HCT116 (cell line): Measurements from ENCODE around the gene ALKBH6.

Experiments
- EZH2 ChIP-seq: fragments of 200-600 bp; sonication (generic); IDR thresholded peaks from 2 replicates; pipeline ENCODE4 v1.6.1; 2017; ENCODE audit warnings: antibody characterized with exemption, mixed run types
- POLR2A ChIP-seq: IDR thresholded peaks from 2 replicates; pipeline ENCODE4 v1.7.0; 2011; ENCODE audit warnings: borderline replicate concordance; ENCODE audit not compliant: insufficient read depth, insufficient read length; ENCODE audit errors: extremely low read depth
- SRF ChIP-seq: IDR thresholded peaks from 2 replicates; pipeline ENCODE4 v1.6.1; 2012; ENCODE audit warnings: low read depth
- ZNF274 ChIP-seq: fragments of 200-500 bp; sonication (Bioruptor generic); IDR thresholded peaks from 2 replicates; pipeline ENCODE4 v1.6.1; 2014; ENCODE audit warnings: mild to moderate bottlenecking, low read depth, low read length, inconsistent platforms
- TF ChIP-seq, protein P1 (sequence below), 3 experiments: fragments of 200-600 bp in 1 of 3; sonication (generic) in 1 of 3; IDR thresholded peaks in 2 of 3; conservative IDR thresholded peaks in 1 of 3; 2 replicates each; pipeline ENCODE4 v1.5.1; 2012 to 2017; ENCODE audit warnings: low read depth in 2 of 3, low read length in 2 of 3, antibody characterized with exemption in 1 of 3, borderline replicate concordance in 1 of 3, control low read depth in 1 of 3, mild to moderate bottlenecking in 1 of 3, mixed read lengths in 1 of 3, mixed run types in 1 of 3, moderate library complexity in 1 of 3; ENCODE audit not compliant: insufficient read depth in 1 of 3

DNA sequence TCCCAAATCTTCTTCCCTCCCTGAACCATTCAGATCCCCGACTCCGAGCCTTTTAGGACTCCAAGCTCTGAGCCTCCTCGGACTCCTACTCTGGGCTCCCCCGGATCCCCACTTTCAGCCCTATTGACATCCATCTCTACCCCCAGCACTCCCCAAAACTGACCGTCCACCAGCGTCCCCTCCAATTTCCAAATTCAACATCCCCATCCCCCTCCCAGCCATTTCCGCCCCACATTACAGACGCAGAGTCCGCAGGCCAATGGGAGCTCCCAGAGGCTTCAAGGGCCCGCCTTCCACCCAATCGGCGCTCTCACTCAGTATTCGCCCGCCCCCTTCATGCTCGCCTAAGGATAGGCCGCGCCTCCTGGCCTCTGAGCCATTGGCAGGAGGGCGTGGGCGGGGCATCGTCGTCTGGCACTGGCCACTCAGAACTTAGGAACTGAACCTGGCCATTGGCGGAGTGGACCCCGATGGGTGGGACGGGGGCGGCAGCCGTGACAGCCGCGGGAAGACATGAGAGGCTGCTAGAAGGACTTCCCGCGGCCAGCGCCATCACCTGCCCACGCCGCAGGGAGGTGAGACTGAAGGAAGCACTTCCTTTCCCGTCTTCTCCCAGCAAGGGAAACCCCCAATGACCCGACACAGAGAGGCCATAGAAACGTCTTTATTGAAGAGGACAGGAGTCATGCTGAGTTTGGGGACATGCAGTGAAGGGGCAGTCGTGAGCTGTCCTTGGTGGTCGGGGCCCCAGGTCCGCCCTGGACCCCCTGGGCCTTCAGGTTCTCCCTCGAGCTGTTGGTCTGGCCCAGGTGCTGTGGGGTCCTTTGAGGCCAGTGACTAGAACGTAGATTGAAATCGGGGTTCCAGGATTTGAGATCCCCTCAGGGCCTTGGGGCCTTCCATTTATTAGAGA, at the start of gene ALKBH6:
- TF ChIP-seq, protein P1, sequence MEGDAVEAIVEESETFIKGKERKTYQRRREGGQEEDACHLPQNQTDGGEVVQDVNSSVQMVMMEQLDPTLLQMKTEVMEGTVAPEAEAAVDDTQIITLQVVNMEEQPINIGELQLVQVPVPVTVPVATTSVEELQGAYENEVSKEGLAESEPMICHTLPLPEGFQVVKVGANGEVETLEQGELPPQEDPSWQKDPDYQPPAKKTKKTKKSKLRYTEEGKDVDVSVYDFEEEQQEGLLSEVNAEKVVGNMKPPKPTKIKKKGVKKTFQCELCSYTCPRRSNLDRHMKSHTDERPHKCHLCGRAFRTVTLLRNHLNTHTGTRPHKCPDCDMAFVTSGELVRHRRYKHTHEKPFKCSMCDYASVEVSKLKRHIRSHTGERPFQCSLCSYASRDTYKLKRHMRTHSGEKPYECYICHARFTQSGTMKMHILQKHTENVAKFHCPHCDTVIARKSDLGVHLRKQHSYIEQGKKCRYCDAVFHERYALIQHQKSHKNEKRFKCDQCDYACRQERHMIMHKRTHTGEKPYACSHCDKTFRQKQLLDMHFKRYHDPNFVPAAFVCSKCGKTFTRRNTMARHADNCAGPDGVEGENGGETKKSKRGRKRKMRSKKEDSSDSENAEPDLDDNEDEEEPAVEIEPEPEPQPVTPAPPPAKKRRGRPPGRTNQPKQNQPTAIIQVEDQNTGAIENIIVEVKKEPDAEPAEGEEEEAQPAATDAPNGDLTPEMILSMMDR (IDR thresholded peaks at IDR 0.05 in 2 of 3, conservative IDR thresholded peaks at IDR 0.05 in 1 of 3; ENCODE audit: borderline replicate concordance in 1 of 3, insufficient read depth in 1 of 3, low read depth in 2 of 3, low read length in 2 of 3): no peak
- no peak for TF ChIP-seq ZNF274
- peak; percentile 44 for TF ChIP-seq POLR2A
- TF ChIP-seq EZH2: no peak
- TF ChIP-seq SRF: no peak; the same call in 1 of the 2 replicates
